H1 (cell line): ENCODE results near the gene C2CD4D. TPM values are rescaled to one million over a fixed set of nuclear protein-coding genes. Genes with fewer than 3 reads are reported as not detected.

ENCODE experiments used
- BRCA1 ChIP-seq: IDR thresholded peaks from 2 replicates; pipeline ENCODE4 v1.6.1; 2012; ENCODE audit warnings: low read depth, low read length, improper control_type of control experiment
- CBX5 ChIP-seq: fragments of 300-800, 300-1000 bp; sonication (generic); IDR thresholded peaks from 2 replicates; pipeline ENCODE4 v1.7.1; 2016; ENCODE audit warnings: antibody characterized with exemption, low read length, low read depth
- CEBPB ChIP-seq: IDR thresholded peaks from 2 replicates; pipeline ENCODE4 v1.6.1; 2012; ENCODE audit warnings: low read depth, low read length
- CREB1 ChIP-seq: IDR thresholded peaks from 2 replicates; pipeline ENCODE4 v1.6.1; 2012; ENCODE audit warnings: inconsistent platforms
- CTBP2 ChIP-seq: IDR thresholded peaks from 2 replicates; pipeline ENCODE4 v1.7.0; 2011; ENCODE audit warnings: borderline replicate concordance, mild to moderate bottlenecking, moderate library complexity, mixed read lengths, low read length; ENCODE audit not compliant: insufficient read depth, insufficient read length
- KDM5A ChIP-seq: fragments of 200-600 bp; IDR thresholded peaks from 2 replicates; pipeline ENCODE4 v1.7.1; 2012; ENCODE audit warnings: mild to moderate bottlenecking, low read length, inconsistent platforms, mixed read lengths
- NANOG ChIP-seq: IDR thresholded peaks from 2 replicates; pipeline ENCODE4 v1.6.1; 2011; ENCODE audit warnings: low read length, low read depth, mild to moderate bottlenecking, inconsistent platforms; ENCODE audit not compliant: insufficient read depth, poor library complexity, severe bottlenecking
- PHF8 ChIP-seq: fragments of 200-600 bp; sonication (generic); conservative IDR thresholded peaks from 2 replicates; pipeline ENCODE4 v1.7.1; 2012; ENCODE audit warnings: low read depth, mild to moderate bottlenecking, inconsistent platforms, low read length, moderate library complexity
- RAD21 ChIP-seq, 2 experiments: IDR thresholded peaks in 1 of 2; conservative IDR thresholded peaks in 1 of 2; 2 replicates each; pipeline ENCODE4 v1.6.1; 2011; ENCODE audit warnings: low read depth in 2 of 2, low read length in 2 of 2, improper control_type of control experiment in 1 of 2, inconsistent platforms in 1 of 2, mild to moderate bottlenecking in 1 of 2, moderate library complexity in 1 of 2
- RBBP5 ChIP-seq: IDR thresholded peaks from 2 replicates; pipeline ENCODE4 v1.7.1; 2012; ENCODE audit warnings: low read depth, mild to moderate bottlenecking, inconsistent platforms, low read length, moderate library complexity, borderline replicate concordance
- RFX5 ChIP-seq: IDR thresholded peaks from 2 replicates; pipeline ENCODE4 v1.6.1; 2011; ENCODE audit warnings: low read depth, low read length, improper control_type of control experiment, borderline replicate concordance
- RXRA ChIP-seq: IDR thresholded peaks from 2 replicates; pipeline ENCODE4 v1.6.1; 2011; ENCODE audit warnings: low read depth, mild to moderate bottlenecking, low read length, moderate library complexity; ENCODE audit not compliant: insufficient read depth
- SAP30 ChIP-seq: fragments of 300-600 bp; sonication (generic); IDR thresholded peaks from 2 replicates; pipeline ENCODE4 v1.7.1; 2012; ENCODE audit warnings: low read length, moderate library complexity, mild to moderate bottlenecking, inconsistent platforms; ENCODE audit not compliant: insufficient read depth, insufficient replicate concordance
- SP2 ChIP-seq: IDR thresholded peaks from 2 replicates; pipeline ENCODE4 v1.6.1; 2012; ENCODE audit warnings: mild to moderate bottlenecking, low read length, inconsistent platforms
- SP4 ChIP-seq: IDR thresholded peaks from 2 replicates; pipeline ENCODE4 v1.6.1; 2012; ENCODE audit warnings: low read length, inconsistent platforms
- SRF ChIP-seq: IDR thresholded peaks from 2 replicates; pipeline ENCODE4 v1.6.1; 2011; ENCODE audit warnings: mild to moderate bottlenecking, low read depth, low read length, moderate library complexity
- SUZ12 ChIP-seq: fragments of 200-600 bp; sonication (generic); IDR thresholded peaks from 2 replicates; pipeline ENCODE4 v1.6.1; 2012; ENCODE audit warnings: mild to moderate bottlenecking, inconsistent platforms, low read length, moderate library complexity, mixed read lengths
- TAF1 ChIP-seq: IDR thresholded peaks from 2 replicates; pipeline ENCODE4 v1.6.1; 2011; ENCODE audit warnings: mild to moderate bottlenecking, low read depth, low read length
- TAF7 ChIP-seq: optimal IDR thresholded peaks from 2 replicates; pipeline ENCODE3; 2011; ENCODE audit warnings: low read depth, mild to moderate bottlenecking, inconsistent platforms, low read length, moderate library complexity, borderline replicate concordance
- TBP ChIP-seq: IDR thresholded peaks from 2 replicates; pipeline ENCODE4 v1.6.1; 2011; ENCODE audit warnings: low read depth, low read length, improper control_type of control experiment
- polyA plus RNA-seq, 7 experiments: library from polyadenylated mRNA; depleted of rRNA in 3 of 7; stranded (reverse) in 5 of 7; unstranded in 2 of 7; fragments of >200 nt in 5 of 7; fragments of 200-250 nt in 2 of 7; gene quantifications; 1 replicate in 5 of 7; 2 replicates in 1 of 7; 4 replicates in 1 of 7; pipeline versions ENCODE4 v1.2.1 to v1.2.3, GENCODE V29; 2011 to 2013; ENCODE audit warnings: missing spikeins in 2 of 7, mixed read lengths in 2 of 7
- total RNA-seq: library from RNA; stranded (reverse); fragmentation: NEBNext Ultra II Directional; extraction: Animal tissue kit (Norgen Biotek cat#: 25700); gene quantifications from 2 replicates; pipeline ENCODE4 v1.2.1, GENCODE V29; 2021

The C2CD4D gene
- total and polyA plus RNA-seq, 2 of the 8 experiments (the other 6 are each of a cell fraction or from before 2014, with no cell fraction given) = 0.41 to 0.71 TPM

- TF ChIP-seq SRF = no peak
- TF ChIP-seq KDM5A = no peak
- no peak for TF ChIP-seq CBX5
- peak; percentile 83 for TF ChIP-seq PHF8
- TF ChIP-seq RBBP5 = 0 out of 2 replicates have a peak, but pooled peaks have one; percentile 37
- no peak for TF ChIP-seq BRCA1
- TF ChIP-seq CTBP2 = peak; percentile 31
- TF ChIP-seq RXRA = no peak
- TF ChIP-seq TAF7 = peak; percentile 60
- TF ChIP-seq CREB1 = no peak; the same call in none of the 2 replicates
- TF ChIP-seq SP2 = no peak
- peak in 1 of 2 experiments; percentile 10; a peak in 1 of 4 replicates for TF ChIP-seq RAD21 (IDR thresholded peaks at IDR 0.05 in 1 of 2, conservative IDR thresholded peaks at IDR 0.05 in 1 of 2; ENCODE audit: low read depth in 2 of 2, low read length in 2 of 2)
- no peak for TF ChIP-seq CEBPB
- no peak for TF ChIP-seq RFX5
- no peak for TF ChIP-seq SP4
- TF ChIP-seq SAP30 = no peak
- TF ChIP-seq SUZ12 = no peak
- no peak for TF ChIP-seq NANOG
- peak; percentile 73 for TF ChIP-seq TBP
- peak; percentile 75; the same call in 1 of the 2 replicates for TF ChIP-seq TAF1
These were observed at the start of gene C2CD4D (continued) for GRCh38 chr1:151839457-151840403.
